ENCODE data around the gene WDFY3.

DNA sequence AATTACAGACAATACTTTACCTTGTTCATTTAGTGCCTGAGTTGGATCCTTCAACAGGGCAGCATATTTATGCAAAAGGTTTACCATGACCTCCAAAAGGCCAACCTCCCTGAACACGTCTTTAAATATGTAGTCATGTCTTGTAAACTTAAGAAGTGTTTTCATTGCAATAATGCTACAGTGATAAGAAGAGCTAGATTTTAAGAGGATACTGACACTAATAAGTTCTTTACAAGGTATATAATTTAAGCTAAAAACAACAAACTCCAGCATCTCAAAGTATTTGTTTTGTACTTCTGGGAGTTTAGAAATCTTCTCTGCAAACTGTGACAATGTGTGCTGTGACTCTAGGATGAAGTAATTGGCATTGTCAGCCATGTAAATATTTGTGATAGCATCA lies 145.4 kb downstream of the WDFY3 start:
- TF ChIP-seq CTCF (IDR thresholded peaks at IDR 0.05) (no peak), POLR2A (IDR thresholded peaks at IDR 0.05) (no peak)
